SU-DHL-6 (cell line): ENCODE results near the gene SPATA33.

ENCODE experiments used
- CTCF ChIP-seq: fragments of 200-600 bp; sonication (generic); IDR thresholded peaks from one replicate; pipeline ENCODE4 v1.5.1; 2017; ENCODE audit warnings: antibody characterized with exemption, mild to moderate bottlenecking, low read length, moderate library complexity; ENCODE audit not compliant: insufficient read depth, poor library complexity, severe bottlenecking
- EZH2phosphoT487 ChIP-seq: fragments of 200-600 bp; sonication (generic), shearing (Covaris generic); conservative IDR thresholded peaks from 2 replicates; pipeline ENCODE4 v1.6.1; 2018; ENCODE audit warnings: mild to moderate bottlenecking, antibody characterized with exemption, low read length, moderate library complexity, mixed read lengths

GRCh38 chr16:89672177-89672941, 14.7 kb downstream of the SPATA33 start:
- TF ChIP-seq CTCF (no peak), EZH2phosphoT487 (no peak)
